Liver (tissue), 9 donors: ENCODE measurements around the gene EDIL3. TPM values are rescaled to one million over a fixed set of nuclear protein-coding genes. Genes with fewer than 3 reads are reported as not detected.

Experiments used
- DNase-seq: peaks from one replicate; pipeline ENCODE4 v3.0.0-alpha.2; 2017; ENCODE audit warnings: low spot score
- H3K27ac ChIP-seq, 2 donors: one replicate each; pipeline ENCODE4 v1.7.0; 2013; ENCODE audit warnings: inconsistent platforms in 2 of 2, low read length in 2 of 2, control low read depth in 1 of 2, low read depth in 1 of 2, mild to moderate bottlenecking in 1 of 2
- H3K27me3 ChIP-seq, 4 donors: one replicate each; pipeline versions ENCODE4 v1.6.1 to v1.7.0; 2013; ENCODE audit warnings: low read length in 3 of 4, inconsistent platforms in 1 of 4, mild to moderate bottlenecking in 1 of 4, moderate library complexity in 1 of 4; ENCODE audit not compliant: control insufficient read depth in 4 of 4, insufficient read depth in 4 of 4
- H3K36me3 ChIP-seq, 4 donors: one replicate each; pipeline versions ENCODE4 v1.6.1 to v1.7.0; 2013; ENCODE audit warnings: low read length in 3 of 4, mild to moderate bottlenecking in 3 of 4, low read depth in 1 of 4, moderate library complexity in 1 of 4; ENCODE audit not compliant: control insufficient read depth in 4 of 4, insufficient read depth in 3 of 4
- H3K4me1 ChIP-seq, 4 donors: one replicate each; pipeline versions ENCODE4 v1.6.1 to v1.7.0; 2013; ENCODE audit warnings: low read length in 3 of 4, mild to moderate bottlenecking in 3 of 4, moderate library complexity in 1 of 4; ENCODE audit not compliant: control insufficient read depth in 4 of 4, insufficient read depth in 4 of 4
- H3K4me3 ChIP-seq, 3 donors: one replicate each; pipeline versions ENCODE4 v1.6.1 to v1.7.0; 2013; ENCODE audit warnings: low read length in 3 of 3, control low read depth in 1 of 3, low read depth in 1 of 3, mild to moderate bottlenecking in 1 of 3
- H3K9ac ChIP-seq, 2 donors: one replicate each; pipeline ENCODE4 v1.7.0; 2013; ENCODE audit warnings: low read length in 2 of 2, mild to moderate bottlenecking in 2 of 2, moderate library complexity in 2 of 2, control low read depth in 1 of 2, low read depth in 1 of 2
- H3K9me3 ChIP-seq, 4 donors: one replicate each; pipeline versions ENCODE4 v1.6.1 to v1.7.0; 2013; ENCODE audit warnings: low read length in 3 of 4; ENCODE audit not compliant: control insufficient read depth in 4 of 4
- ATF3 ChIP-seq: IDR thresholded peaks from 2 replicates; pipeline ENCODE4 v1.6.1; 2016; ENCODE audit warnings: antibody characterized with exemption
- EGR1 ChIP-seq, 2 donors: IDR thresholded peaks; 2 replicates each; pipeline ENCODE4 v1.6.1; 2016 to 2018; ENCODE audit warnings: antibody characterized with exemption in 2 of 2, low read depth in 2 of 2
- FOXA1 ChIP-seq: IDR thresholded peaks from 2 replicates; pipeline ENCODE4 v1.6.1; 2016; ENCODE audit warnings: antibody characterized with exemption
- FOXA2 ChIP-seq: IDR thresholded peaks from 2 replicates; pipeline ENCODE4 v1.6.1; 2016; ENCODE audit warnings: antibody characterized with exemption
- GABPA ChIP-seq, 2 donors: IDR thresholded peaks in 1 of 2; conservative IDR thresholded peaks in 1 of 2; 2 replicates each; pipeline ENCODE4 v1.6.1; 2016; ENCODE audit warnings: antibody characterized with exemption in 2 of 2, mild to moderate bottlenecking in 1 of 2, moderate library complexity in 1 of 2
- HNF4A ChIP-seq, 2 donors: conservative IDR thresholded peaks; 2 replicates each; pipeline ENCODE4 v1.6.1; 2016; ENCODE audit warnings: antibody characterized with exemption in 2 of 2, mild to moderate bottlenecking in 2 of 2
- HNF4G ChIP-seq: IDR thresholded peaks from 2 replicates; pipeline ENCODE4 v1.6.1; 2016; ENCODE audit warnings: antibody characterized with exemption
- JUND ChIP-seq, 2 donors: IDR thresholded peaks; 2 replicates each; pipeline ENCODE4 v1.6.1; 2016; ENCODE audit warnings: antibody characterized with exemption in 2 of 2
- NR2F2 ChIP-seq: IDR thresholded peaks from 2 replicates; pipeline ENCODE4 v1.6.1; 2016; ENCODE audit warnings: antibody characterized with exemption
- RAD21 ChIP-seq, 2 donors: IDR thresholded peaks; 2 replicates each; pipeline ENCODE4 v1.6.1; 2016; ENCODE audit warnings: antibody characterized with exemption in 2 of 2, mild to moderate bottlenecking in 2 of 2
- RXRA ChIP-seq, 2 donors: IDR thresholded peaks; 2 replicates each; pipeline ENCODE4 v1.6.1; 2017 to 2018; ENCODE audit warnings: antibody characterized with exemption in 2 of 2, mild to moderate bottlenecking in 1 of 2
- SP1 ChIP-seq: IDR thresholded peaks from 2 replicates; pipeline ENCODE4 v1.6.1; 2018; ENCODE audit warnings: antibody characterized with exemption, mild to moderate bottlenecking
- TAF1 ChIP-seq: conservative IDR thresholded peaks from 2 replicates; pipeline ENCODE4 v1.6.1; 2016; ENCODE audit warnings: antibody characterized with exemption, mild to moderate bottlenecking
- YY1 ChIP-seq: IDR thresholded peaks from 2 replicates; pipeline ENCODE4 v1.6.1; 2016; ENCODE audit warnings: antibody characterized with exemption, mild to moderate bottlenecking
- WGBS: extraction: QIAGEN DNeasy Blood & Tissue Kit; methylation state at CpG from one replicate; pipeline ENCODE4 v1.1.7; 2013; 5-methylcytosine and 5-hydroxymethylcytosine counted together
- polyA plus RNA-seq, 2 donors: library from polyadenylated mRNA; stranded (reverse) in 1 of 2; unstranded in 1 of 2; fragments of 200-250 nt in 1 of 2; fragments of >200 nt in 1 of 2; fragmentation: Nextera tagmentation in 1 of 2; extraction: Ambion mirVana in 1 of 2; gene quantifications; one replicate each; pipeline versions ENCODE4 v1.2.1 to v1.2.3, GENCODE V29; 2013 to 2015
- total RNA-seq, 2 donors: library from RNA; depleted of rRNA; stranded (reverse); fragments of >200 nt; gene quantifications; one replicate each; pipeline ENCODE4 v1.2.3, GENCODE V29; 2014
- TF ChIP-seq, protein P1 (sequence below): IDR thresholded peaks from 2 replicates; pipeline ENCODE4 v1.6.1; 2016; ENCODE audit warnings: antibody characterized with exemption
- TF ChIP-seq, protein P2 (sequence below): fragments of 150-350 bp; IDR thresholded peaks from 2 replicates; pipeline ENCODE4 v1.5.1; 2017; ENCODE audit warnings: improper control_type of control experiment, low read depth, low read length; ENCODE audit not compliant: missing input control
- TF ChIP-seq, protein P3 (sequence below): IDR thresholded peaks from 2 replicates; pipeline ENCODE4 v1.6.1; 2016; ENCODE audit warnings: antibody characterized with exemption, mild to moderate bottlenecking
- TF ChIP-seq, protein P4 (sequence below): IDR thresholded peaks from 2 replicates; pipeline ENCODE4 v1.6.1; 2016; ENCODE audit warnings: antibody characterized with exemption
- donor health status: healthy.
- donor health status: healthy.
- donor health status: healthy.
- donor health status: healthy.
- donor health status: healthy.

EDIL3 gene
- total and polyA plus RNA-seq, 4 donors, result 0.33 to 12.0 (median 0.76) TPM

DNA sequence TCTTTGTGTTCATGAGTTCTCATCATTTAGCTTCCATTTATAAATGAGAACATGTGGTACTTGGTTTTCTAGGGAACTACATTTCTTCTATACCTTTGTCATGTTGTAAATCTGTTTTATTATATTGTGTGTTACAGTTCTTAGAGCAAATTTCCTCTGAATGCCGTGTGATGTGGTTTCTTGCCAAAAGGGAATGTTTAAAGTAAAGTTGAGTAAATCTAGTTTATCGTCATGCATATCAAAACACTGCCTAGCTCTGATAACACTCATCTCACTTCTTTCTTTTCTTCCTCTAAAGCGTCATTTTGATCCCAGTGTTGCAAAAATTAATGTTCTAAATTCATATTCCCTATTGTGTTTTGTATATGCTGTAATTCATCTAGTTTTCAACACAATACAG lies 368.6 kb downstream of the EDIL3 start:
- 74% methylated on average over 3 of the region's 3 CpGs for WGBS
- H3K36me3 ChIP-seq, result no peaks in the 10 kb centered on the region
- no peak for DNase-seq
- TF ChIP-seq GABPA (IDR thresholded peaks at IDR 0.05 in 1 of 2, conservative IDR thresholded peaks at IDR 0.05 in 1 of 2), result no peak
- TF ChIP-seq YY1, result no peak
- no peak for TF ChIP-seq FOXA2
- no peak for TF ChIP-seq JUND (IDR thresholded peaks at IDR 0.05)
- no peak for TF ChIP-seq ATF3
- H3K27ac ChIP-seq, result no peak overlapping the region
- no peaks in the 10 kb centered on the region for H3K9me3 ChIP-seq
- no peak overlapping the region for H3K4me3 ChIP-seq
- H3K9ac ChIP-seq, result no peak overlapping the region
- no peaks in the 10 kb centered on the region for H3K4me1 ChIP-seq
- H3K27me3 ChIP-seq, result no peaks in the 10 kb centered on the region

- Histone ChIP-seq H3K9ac (no peak overlapping the region), H3K9me3 (no peaks in the 10 kb centered on the region), H3K36me3 (no peaks in the 10 kb centered on the region), H3K4me1 (no peaks in the 10 kb centered on the region), H3K27me3 (no peaks in the 10 kb centered on the region), H3K27ac (no peak overlapping the region), H3K4me3 (no peak overlapping the region)
- DNase-seq, result no peak
- TF ChIP-seq FOXA2 (no peak), EGR1 (IDR thresholded peaks at IDR 0.05; ENCODE audit: low read depth in 2 of 2) (no peak), NR2F2 (no peak), HNF4A (conservative IDR thresholded peaks at IDR 0.05) (no peak), TAF1 (no peak), GABPA (IDR thresholded peaks at IDR 0.05 in 1 of 2, conservative IDR thresholded peaks at IDR 0.05 in 1 of 2) (no peak), FOXA1 (no peak), ATF3 (no peak), HNF4G (no peak), YY1 (no peak), RAD21 (IDR thresholded peaks at IDR 0.05) (no peak), RXRA (IDR thresholded peaks at IDR 0.05) (no peak), SP1 (no peak), JUND (IDR thresholded peaks at IDR 0.05) (no peak)
- TF ChIP-seq, protein P1, sequence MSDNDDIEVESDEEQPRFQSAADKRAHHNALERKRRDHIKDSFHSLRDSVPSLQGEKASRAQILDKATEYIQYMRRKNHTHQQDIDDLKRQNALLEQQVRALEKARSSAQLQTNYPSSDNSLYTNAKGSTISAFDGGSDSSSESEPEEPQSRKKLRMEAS, result no peak
- TF ChIP-seq, protein P2, sequence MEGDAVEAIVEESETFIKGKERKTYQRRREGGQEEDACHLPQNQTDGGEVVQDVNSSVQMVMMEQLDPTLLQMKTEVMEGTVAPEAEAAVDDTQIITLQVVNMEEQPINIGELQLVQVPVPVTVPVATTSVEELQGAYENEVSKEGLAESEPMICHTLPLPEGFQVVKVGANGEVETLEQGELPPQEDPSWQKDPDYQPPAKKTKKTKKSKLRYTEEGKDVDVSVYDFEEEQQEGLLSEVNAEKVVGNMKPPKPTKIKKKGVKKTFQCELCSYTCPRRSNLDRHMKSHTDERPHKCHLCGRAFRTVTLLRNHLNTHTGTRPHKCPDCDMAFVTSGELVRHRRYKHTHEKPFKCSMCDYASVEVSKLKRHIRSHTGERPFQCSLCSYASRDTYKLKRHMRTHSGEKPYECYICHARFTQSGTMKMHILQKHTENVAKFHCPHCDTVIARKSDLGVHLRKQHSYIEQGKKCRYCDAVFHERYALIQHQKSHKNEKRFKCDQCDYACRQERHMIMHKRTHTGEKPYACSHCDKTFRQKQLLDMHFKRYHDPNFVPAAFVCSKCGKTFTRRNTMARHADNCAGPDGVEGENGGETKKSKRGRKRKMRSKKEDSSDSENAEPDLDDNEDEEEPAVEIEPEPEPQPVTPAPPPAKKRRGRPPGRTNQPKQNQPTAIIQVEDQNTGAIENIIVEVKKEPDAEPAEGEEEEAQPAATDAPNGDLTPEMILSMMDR, result no peak
- TF ChIP-seq, protein P3, sequence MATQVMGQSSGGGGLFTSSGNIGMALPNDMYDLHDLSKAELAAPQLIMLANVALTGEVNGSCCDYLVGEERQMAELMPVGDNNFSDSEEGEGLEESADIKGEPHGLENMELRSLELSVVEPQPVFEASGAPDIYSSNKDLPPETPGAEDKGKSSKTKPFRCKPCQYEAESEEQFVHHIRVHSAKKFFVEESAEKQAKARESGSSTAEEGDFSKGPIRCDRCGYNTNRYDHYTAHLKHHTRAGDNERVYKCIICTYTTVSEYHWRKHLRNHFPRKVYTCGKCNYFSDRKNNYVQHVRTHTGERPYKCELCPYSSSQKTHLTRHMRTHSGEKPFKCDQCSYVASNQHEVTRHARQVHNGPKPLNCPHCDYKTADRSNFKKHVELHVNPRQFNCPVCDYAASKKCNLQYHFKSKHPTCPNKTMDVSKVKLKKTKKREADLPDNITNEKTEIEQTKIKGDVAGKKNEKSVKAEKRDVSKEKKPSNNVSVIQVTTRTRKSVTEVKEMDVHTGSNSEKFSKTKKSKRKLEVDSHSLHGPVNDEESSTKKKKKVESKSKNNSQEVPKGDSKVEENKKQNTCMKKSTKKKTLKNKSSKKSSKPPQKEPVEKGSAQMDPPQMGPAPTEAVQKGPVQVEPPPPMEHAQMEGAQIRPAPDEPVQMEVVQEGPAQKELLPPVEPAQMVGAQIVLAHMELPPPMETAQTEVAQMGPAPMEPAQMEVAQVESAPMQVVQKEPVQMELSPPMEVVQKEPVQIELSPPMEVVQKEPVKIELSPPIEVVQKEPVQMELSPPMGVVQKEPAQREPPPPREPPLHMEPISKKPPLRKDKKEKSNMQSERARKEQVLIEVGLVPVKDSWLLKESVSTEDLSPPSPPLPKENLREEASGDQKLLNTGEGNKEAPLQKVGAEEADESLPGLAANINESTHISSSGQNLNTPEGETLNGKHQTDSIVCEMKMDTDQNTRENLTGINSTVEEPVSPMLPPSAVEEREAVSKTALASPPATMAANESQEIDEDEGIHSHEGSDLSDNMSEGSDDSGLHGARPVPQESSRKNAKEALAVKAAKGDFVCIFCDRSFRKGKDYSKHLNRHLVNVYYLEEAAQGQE, result no peak
- TF ChIP-seq, protein P4, sequence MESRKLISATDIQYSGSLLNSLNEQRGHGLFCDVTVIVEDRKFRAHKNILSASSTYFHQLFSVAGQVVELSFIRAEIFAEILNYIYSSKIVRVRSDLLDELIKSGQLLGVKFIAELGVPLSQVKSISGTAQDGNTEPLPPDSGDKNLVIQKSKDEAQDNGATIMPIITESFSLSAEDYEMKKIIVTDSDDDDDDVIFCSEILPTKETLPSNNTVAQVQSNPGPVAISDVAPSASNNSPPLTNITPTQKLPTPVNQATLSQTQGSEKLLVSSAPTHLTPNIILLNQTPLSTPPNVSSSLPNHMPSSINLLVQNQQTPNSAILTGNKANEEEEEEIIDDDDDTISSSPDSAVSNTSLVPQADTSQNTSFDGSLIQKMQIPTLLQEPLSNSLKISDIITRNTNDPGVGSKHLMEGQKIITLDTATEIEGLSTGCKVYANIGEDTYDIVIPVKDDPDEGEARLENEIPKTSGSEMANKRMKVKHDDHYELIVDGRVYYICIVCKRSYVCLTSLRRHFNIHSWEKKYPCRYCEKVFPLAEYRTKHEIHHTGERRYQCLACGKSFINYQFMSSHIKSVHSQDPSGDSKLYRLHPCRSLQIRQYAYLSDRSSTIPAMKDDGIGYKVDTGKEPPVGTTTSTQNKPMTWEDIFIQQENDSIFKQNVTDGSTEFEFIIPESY, result no peak
Measured at GRCh38 chr5:84014966-84015365, 369.7 kb downstream of the EDIL3 start.
